Endothelial cell (in vitro differentiated cells): ENCODE results near the gene CDK16. TPM values are rescaled to one million over a fixed set of nuclear protein-coding genes. Genes with fewer than 3 reads are reported as not detected.

Source experiments
- DNase-seq: peaks from one replicate; pipeline ENCODE4 v3.0.0; 2021; ENCODE audit warnings: low spot score
- H3K27ac Mint-ChIP-seq: one replicate; pipeline ENCODE4 v1.8.0; 2021; ENCODE audit warnings: mixed read lengths, inconsistent platforms; ENCODE audit not compliant: unreplicated experiment
- H3K27me3 Mint-ChIP-seq: one replicate; pipeline ENCODE4 v1.8.0; 2021; ENCODE audit warnings: mild to moderate bottlenecking, moderate library complexity, mixed read lengths, inconsistent platforms; ENCODE audit not compliant: unreplicated experiment
- H3K36me3 Mint-ChIP-seq: one replicate; pipeline ENCODE4 v1.8.0; 2021; ENCODE audit warnings: mild to moderate bottlenecking, low read depth, mixed read lengths, inconsistent platforms; ENCODE audit not compliant: unreplicated experiment
- H3K4me1 Mint-ChIP-seq: one replicate; pipeline ENCODE4 v1.8.0; 2021; ENCODE audit warnings: mild to moderate bottlenecking, mixed read lengths, inconsistent platforms; ENCODE audit not compliant: unreplicated experiment
- H3K4me3 Mint-ChIP-seq: one replicate; pipeline ENCODE4 v1.8.0; 2021; ENCODE audit warnings: mild to moderate bottlenecking, mixed read lengths, inconsistent platforms; ENCODE audit not compliant: unreplicated experiment
- H3K9me3 Mint-ChIP-seq: one replicate; pipeline ENCODE4 v1.8.0; 2021; ENCODE audit warnings: mixed read lengths, inconsistent platforms; ENCODE audit not compliant: unreplicated experiment
- total RNA-seq: library from RNA; stranded (reverse); fragmentation: NEBNext Ultra II Directional; extraction: Animal tissue kit (Norgen Biotek cat#: 25700); gene quantifications from one replicate; pipeline ENCODE4 v1.2.1, GENCODE V29; 2021; ENCODE audit not compliant: unreplicated experiment
- TF ChIP-seq, protein P1 (sequence below): fragments of 200-600 bp; sonication (generic); IDR thresholded peaks from one replicate; pipeline ENCODE4 v1.5.0; 2021; ENCODE audit warnings: antibody characterized with exemption; ENCODE audit not compliant: unreplicated experiment

The CDK16 gene
- total RNA-seq, 1 donor from 2014 or later: 103 TPM

DNA sequence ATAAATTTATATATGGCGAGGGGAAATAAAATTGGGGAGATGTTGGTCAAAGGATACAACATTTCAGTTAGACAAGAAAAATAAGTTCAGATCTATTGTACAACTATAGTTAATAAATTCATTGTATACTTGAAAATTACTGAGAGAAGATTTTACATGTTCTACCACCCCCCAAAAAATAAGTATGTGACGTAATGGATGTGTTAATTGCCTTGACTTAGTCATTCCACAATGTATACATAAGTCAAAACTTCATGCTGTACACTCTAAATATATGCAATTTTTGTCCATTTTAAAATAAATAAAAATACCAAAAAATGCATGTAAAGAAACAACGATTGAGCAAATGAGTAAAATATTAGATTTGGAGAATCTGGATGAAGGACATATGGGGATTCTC is 16.1 kb downstream of the CDK16 start:
- Mint-ChIP-seq H3K4me1 (peaks cover 5% of the 10 kb centered on the region), H3K27ac (peak overlapping the region; percentile 100)
- DNase-seq: no peak

DNA sequence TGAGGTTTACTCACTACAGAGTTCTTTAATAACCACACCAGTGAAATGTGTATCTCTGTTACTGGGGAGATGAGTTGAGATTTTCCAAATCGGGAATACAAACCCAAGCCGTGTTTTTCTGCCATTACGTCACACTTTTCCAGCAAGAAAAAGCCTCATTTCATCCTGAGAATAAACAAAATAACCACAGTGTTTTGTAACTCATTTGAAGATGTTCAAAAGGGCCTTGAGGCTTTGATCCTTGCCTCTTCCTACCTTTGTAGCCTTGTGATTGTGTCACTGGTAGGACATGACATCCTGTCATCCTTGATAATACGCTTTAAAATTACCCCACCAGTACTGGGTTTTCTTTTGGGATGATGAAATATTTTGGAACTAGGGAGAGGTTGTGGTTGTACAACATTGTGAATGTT is 17.2 kb downstream of the CDK16 start:
- Mint-ChIP-seq H3K4me1 (peaks cover 5% of the 10 kb centered on the region), H3K27me3 (peaks cover 5% of the 10 kb centered on the region), H3K36me3 (no peaks in the 10 kb centered on the region), H3K4me3 (no peak overlapping the region), H3K9me3 (no peaks in the 10 kb centered on the region), H3K27ac (no peak overlapping the region)
- TF ChIP-seq, protein P1, sequence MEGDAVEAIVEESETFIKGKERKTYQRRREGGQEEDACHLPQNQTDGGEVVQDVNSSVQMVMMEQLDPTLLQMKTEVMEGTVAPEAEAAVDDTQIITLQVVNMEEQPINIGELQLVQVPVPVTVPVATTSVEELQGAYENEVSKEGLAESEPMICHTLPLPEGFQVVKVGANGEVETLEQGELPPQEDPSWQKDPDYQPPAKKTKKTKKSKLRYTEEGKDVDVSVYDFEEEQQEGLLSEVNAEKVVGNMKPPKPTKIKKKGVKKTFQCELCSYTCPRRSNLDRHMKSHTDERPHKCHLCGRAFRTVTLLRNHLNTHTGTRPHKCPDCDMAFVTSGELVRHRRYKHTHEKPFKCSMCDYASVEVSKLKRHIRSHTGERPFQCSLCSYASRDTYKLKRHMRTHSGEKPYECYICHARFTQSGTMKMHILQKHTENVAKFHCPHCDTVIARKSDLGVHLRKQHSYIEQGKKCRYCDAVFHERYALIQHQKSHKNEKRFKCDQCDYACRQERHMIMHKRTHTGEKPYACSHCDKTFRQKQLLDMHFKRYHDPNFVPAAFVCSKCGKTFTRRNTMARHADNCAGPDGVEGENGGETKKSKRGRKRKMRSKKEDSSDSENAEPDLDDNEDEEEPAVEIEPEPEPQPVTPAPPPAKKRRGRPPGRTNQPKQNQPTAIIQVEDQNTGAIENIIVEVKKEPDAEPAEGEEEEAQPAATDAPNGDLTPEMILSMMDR: no peak
- DNase-seq: no peak

More for the DNA sequence above, 16.1 kb downstream of the CDK16 start:
- Mint-ChIP-seq H3K4me3 (peak overlapping the region; percentile 98), H3K27me3 (peaks cover 5% of the 10 kb centered on the region), H3K9me3 (no peaks in the 10 kb centered on the region), H3K36me3 (peaks cover 6% of the 10 kb centered on the region)
- TF ChIP-seq, protein P1: no peak

DNA sequence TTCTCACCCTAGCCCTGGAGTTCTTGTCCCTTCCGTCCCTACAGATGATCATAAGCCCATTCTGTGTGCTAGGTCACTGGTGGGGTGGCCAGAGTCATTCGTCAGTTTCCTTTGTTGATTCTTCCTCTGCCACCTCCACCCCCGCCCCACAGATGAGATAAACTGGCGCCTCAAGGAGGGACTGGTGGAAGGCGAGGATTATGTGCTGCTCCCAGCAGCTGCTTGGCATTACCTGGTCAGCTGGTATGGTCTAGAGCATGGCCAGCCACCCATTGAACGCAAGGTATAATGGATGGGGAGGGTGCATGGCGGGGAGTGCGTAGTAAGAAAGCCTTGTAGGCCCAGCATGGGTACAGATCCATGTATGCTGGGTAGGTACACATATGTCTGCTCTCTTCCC is 20.7 kb downstream of the CDK16 start:
- Mint-ChIP-seq H3K4me3 (no peak overlapping the region), H3K4me1 (peaks cover 5% of the 10 kb centered on the region), H3K9me3 (no peaks in the 10 kb centered on the region), H3K36me3 (peaks cover 14% of the 10 kb centered on the region), H3K27ac (no peak overlapping the region), H3K27me3 (peaks cover 2% of the 10 kb centered on the region)
- DNase-seq: no peak
- TF ChIP-seq, protein P1: no peak

DNA sequence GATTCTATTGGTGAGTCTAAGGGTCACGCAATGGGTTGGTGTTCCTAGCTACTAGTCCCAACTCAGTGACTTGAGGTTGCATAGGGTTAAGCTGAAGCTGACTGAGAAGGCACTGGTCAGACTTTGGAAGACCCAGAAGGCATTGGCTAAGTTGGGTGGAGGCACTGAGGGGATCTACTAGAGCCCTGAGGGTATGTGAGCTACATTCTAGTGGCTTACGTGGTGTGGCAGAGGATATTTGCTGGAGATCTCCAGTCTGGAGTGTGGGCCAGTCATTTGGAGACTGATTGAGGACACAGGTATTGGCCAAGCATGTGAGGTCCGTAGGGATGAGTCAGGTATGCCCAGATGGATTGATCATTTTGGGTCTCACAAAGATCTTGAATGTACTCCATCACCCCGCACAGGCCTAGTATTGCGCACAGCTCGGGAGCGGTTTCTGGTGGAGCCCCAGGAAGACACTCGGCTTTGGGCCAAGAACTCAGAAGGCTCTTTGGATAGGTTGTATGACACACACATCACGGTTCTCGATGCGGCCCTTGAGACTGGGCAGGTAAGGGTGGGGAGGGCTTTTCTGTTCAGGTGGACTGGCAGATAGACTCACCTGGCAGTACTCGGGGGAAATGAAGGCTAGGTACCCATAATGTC is 21.5 kb downstream of the CDK16 start:
- no peak for DNase-seq
- Mint-ChIP-seq H3K27ac (no peak overlapping the region), H3K4me3 (no peak overlapping the region), H3K36me3 (peaks cover 15% of the 10 kb centered on the region), H3K27me3 (peaks cover 2% of the 10 kb centered on the region), H3K9me3 (no peaks in the 10 kb centered on the region), H3K4me1 (peaks cover 5% of the 10 kb centered on the region)
- TF ChIP-seq, protein P1: no peak

DNA sequence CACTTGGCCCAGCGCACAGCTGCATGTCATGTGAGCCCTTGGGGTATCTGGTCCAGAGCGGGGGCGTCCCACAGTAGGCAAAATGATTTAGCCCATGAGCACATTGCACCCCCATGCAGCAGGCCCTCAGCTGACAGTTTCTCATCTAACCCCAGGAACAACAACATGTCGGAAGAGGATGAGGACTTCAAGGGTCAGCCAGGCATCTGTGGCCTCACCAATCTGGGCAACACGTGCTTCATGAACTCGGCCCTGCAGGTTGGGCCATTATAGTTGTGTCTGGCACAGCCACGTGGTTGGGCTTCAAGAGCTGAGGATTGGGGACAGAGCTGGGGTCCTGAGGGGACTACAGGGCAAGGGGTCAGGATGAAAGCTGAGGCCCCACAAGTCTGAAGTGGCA is 22.1 kb downstream of the CDK16 start:
- Mint-ChIP-seq H3K9me3 (no peaks in the 10 kb centered on the region), H3K27ac (no peak overlapping the region), H3K36me3 (peaks cover 15% of the 10 kb centered on the region), H3K27me3 (peaks cover 2% of the 10 kb centered on the region), H3K4me3 (no peak overlapping the region), H3K4me1 (peaks cover under 1% of the 10 kb centered on the region)
- DNase-seq: no peak
- TF ChIP-seq, protein P1: no peak
